SK-N-SH treated with all-trans-retinoic acid at 6 μM for 48 hours (cell line): ENCODE data around the gene CUTA.

Experiments
- ATAC-seq: fragments of 200-7000 bp; cut with Tn5 transposase; 3 replicates; pipeline ENCODE4 v1.9.1; 2020; ENCODE audit warnings: mild to moderate bottlenecking, moderate library complexity
- ARNTL ChIP-seq: fragments of 450-650 bp; formaldehyde crosslinking; IDR thresholded peaks from 2 replicates; pipeline ENCODE4 v1.5.0; 2020; ENCODE audit warnings: low read depth, mild to moderate bottlenecking, moderate library complexity, borderline replicate concordance
- BACH2 ChIP-seq: fragments of 250-450 bp; sonication (Bioruptor Pico); IDR thresholded peaks from 2 replicates; pipeline ENCODE4 v1.9.0; 2021; ENCODE audit warnings: mild to moderate bottlenecking, borderline replicate concordance
- CSDC2 ChIP-seq: fragments of 250-450 bp; sonication (Bioruptor Pico); IDR thresholded peaks from 2 replicates; pipeline ENCODE4 v1.5.0; 2020; ENCODE audit warnings: mild to moderate bottlenecking, moderate library complexity
- CSRNP3 ChIP-seq: fragments of 250-450 bp; sonication (Bioruptor Pico); IDR thresholded peaks from 2 replicates; pipeline ENCODE4 v1.5.1; 2021; ENCODE audit warnings: mild to moderate bottlenecking, moderate library complexity
- ESRRG ChIP-seq: fragments of 250-450 bp; sonication (Bioruptor Pico); IDR thresholded peaks from 2 replicates; pipeline ENCODE4 v1.6.1; 2021; ENCODE audit warnings: mild to moderate bottlenecking
- GLIS3 ChIP-seq: fragments of 250-450 bp; sonication (Bioruptor Pico); IDR thresholded peaks from 2 replicates; pipeline ENCODE4 v1.5.0; 2020; ENCODE audit warnings: mild to moderate bottlenecking, moderate library complexity
- ISL1 ChIP-seq: fragments of 250-450 bp; sonication (Bioruptor Pico); IDR thresholded peaks from 2 replicates; pipeline ENCODE4 v2.1.2; 2022; ENCODE audit warnings: mild to moderate bottlenecking, moderate library complexity
- OSR1 ChIP-seq: fragments of 250-450 bp; sonication (Bioruptor Pico); IDR thresholded peaks from 2 replicates; pipeline ENCODE4 v1.8.0; 2022; ENCODE audit warnings: moderate library complexity, mild to moderate bottlenecking, inconsistent platforms
- PATZ1 ChIP-seq: fragments of 250-450 bp; sonication (Bioruptor Pico); IDR thresholded peaks from 2 replicates; pipeline ENCODE4 v1.8.0; 2020; ENCODE audit warnings: mild to moderate bottlenecking, moderate library complexity, borderline replicate concordance
- PPARA ChIP-seq: fragments of 250-450 bp; sonication (Bioruptor Pico); IDR thresholded peaks from 2 replicates; pipeline ENCODE4 v1.5.0; 2020; ENCODE audit warnings: mild to moderate bottlenecking, borderline replicate concordance
- SNAI2 ChIP-seq: fragments of 250-450 bp; sonication (Bioruptor Pico); IDR thresholded peaks from 2 replicates; pipeline ENCODE4 v1.5.0; 2020; ENCODE audit warnings: mild to moderate bottlenecking, moderate library complexity
- TCF4 ChIP-seq: fragments of 250-450 bp; sonication (Bioruptor Pico); IDR thresholded peaks from 2 replicates; pipeline ENCODE4 v1.8.0; 2021; ENCODE audit warnings: mild to moderate bottlenecking, moderate library complexity, borderline replicate concordance
- TOX ChIP-seq: fragments of 250-450 bp; sonication (Bioruptor Pico); IDR thresholded peaks from 2 replicates; pipeline ENCODE4 v1.8.0; 2021; ENCODE audit warnings: mild to moderate bottlenecking, moderate library complexity, borderline replicate concordance
- ZC3H10 ChIP-seq: fragments of 250-450 bp; sonication (Bioruptor Pico); IDR thresholded peaks from 2 replicates; pipeline ENCODE4 v1.5.1; 2021; ENCODE audit warnings: mild to moderate bottlenecking, moderate library complexity
- ZFP3 ChIP-seq: fragments of 250-450 bp; sonication (Bioruptor Pico); IDR thresholded peaks from 2 replicates; pipeline ENCODE4 v1.5.0; 2020; ENCODE audit warnings: mild to moderate bottlenecking, moderate library complexity
- ZFP30 ChIP-seq: fragments of 450-650 bp; formaldehyde crosslinking; IDR thresholded peaks from 2 replicates; pipeline ENCODE4 v1.5.0; 2022; ENCODE audit warnings: mild to moderate bottlenecking, moderate library complexity
- ZNF70 ChIP-seq: fragments of 450-650 bp; formaldehyde crosslinking; IDR thresholded peaks from 2 replicates; pipeline ENCODE4 v1.5.0; 2020; ENCODE audit warnings: mild to moderate bottlenecking, moderate library complexity
- ZNF8 ChIP-seq: fragments of 450-650 bp; formaldehyde crosslinking; IDR thresholded peaks from 2 replicates; pipeline ENCODE4 v1.5.0; 2020; ENCODE audit warnings: mild to moderate bottlenecking, moderate library complexity
- TF ChIP-seq, protein P1 (sequence below): fragments of 250-450 bp; sonication (Bioruptor Pico); IDR thresholded peaks from 2 replicates; pipeline ENCODE4 v1.5.1; 2020; ENCODE audit warnings: low read depth, mild to moderate bottlenecking, moderate library complexity
- TF ChIP-seq, protein P2 (sequence below): fragments of 250-450 bp; sonication (Bioruptor Pico); IDR thresholded peaks from 2 replicates; pipeline ENCODE4 v1.8.0; 2021; ENCODE audit warnings: low read depth, mild to moderate bottlenecking, moderate library complexity, borderline replicate concordance

Gene CUTA

DNA sequence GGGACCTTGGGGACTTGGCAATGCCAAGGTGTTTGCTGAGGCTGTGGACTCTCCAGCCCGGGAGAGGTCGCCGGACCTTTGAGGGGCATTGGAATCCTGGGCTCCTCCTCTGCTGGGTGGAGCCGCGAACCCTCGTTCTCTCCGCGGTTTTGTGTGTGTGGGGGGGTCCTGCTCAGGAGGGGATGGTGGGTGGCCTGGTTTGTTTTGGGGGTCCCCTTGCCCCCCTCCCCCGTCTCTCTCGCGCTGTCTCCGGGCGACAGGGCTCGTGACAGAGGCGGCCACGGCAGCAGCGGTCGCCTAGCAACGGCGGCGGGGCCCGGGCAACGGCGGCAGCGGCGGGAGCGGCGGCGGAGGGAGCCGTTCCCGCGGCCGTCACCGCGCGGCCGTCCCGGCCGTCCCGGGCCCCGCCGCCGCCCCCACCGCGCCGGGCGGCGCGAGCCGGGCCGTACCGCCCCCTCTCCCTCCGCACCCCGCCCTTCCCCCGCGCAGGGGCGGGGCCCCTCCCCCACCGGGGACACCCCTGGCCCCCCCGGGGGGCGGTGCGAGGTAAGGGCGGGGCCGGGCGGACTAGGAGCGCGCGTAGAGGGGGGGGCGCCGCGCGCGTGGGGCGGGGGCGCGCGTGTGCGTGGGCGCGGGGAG is 9.8 kb upstream of the CUTA start (continued):
- TF ChIP-seq, protein P1, sequence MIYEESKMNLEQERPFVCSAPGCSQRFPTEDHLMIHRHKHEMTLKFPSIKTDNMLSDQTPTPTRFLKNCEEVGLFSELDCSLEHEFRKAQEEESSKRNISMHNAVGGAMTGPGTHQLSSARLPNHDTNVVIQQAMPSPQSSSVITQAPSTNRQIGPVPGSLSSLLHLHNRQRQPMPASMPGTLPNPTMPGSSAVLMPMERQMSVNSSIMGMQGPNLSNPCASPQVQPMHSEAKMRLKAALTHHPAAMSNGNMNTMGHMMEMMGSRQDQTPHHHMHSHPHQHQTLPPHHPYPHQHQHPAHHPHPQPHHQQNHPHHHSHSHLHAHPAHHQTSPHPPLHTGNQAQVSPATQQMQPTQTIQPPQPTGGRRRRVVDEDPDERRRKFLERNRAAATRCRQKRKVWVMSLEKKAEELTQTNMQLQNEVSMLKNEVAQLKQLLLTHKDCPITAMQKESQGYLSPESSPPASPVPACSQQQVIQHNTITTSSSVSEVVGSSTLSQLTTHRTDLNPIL (CRISPR knock-in tag), result no peak
- TF ChIP-seq SNAI2 (CRISPR knock-in tag), result no peak
- TF ChIP-seq BACH2 (CRISPR knock-in tag), result no peak
- TF ChIP-seq CSDC2 (CRISPR knock-in tag), result no peak
- TF ChIP-seq TCF4, result no peak
- TF ChIP-seq CSRNP3 (CRISPR knock-in tag), result no peak
- TF ChIP-seq ZFP3, result no peak

GRCh38 chr6:33426590-33427511 is 8.9 kb upstream of the CUTA start:
- TF ChIP-seq PPARA (CRISPR knock-in tag) (no peak), ZC3H10 (CRISPR knock-in tag) (no peak), OSR1 (CRISPR knock-in tag) (no peak), PATZ1 (CRISPR knock-in tag) (no peak), ARNTL (no peak), ESRRG (CRISPR knock-in tag) (no peak), TCF4 (no peak), ISL1 (CRISPR knock-in tag) (no peak), CSDC2 (CRISPR knock-in tag) (no peak), GLIS3 (CRISPR knock-in tag) (no peak), ZNF8 (CRISPR knock-in tag) (no peak), ZNF70 (CRISPR knock-in tag) (no peak), TOX (CRISPR knock-in tag) (no peak)
- TF ChIP-seq, protein P2, sequence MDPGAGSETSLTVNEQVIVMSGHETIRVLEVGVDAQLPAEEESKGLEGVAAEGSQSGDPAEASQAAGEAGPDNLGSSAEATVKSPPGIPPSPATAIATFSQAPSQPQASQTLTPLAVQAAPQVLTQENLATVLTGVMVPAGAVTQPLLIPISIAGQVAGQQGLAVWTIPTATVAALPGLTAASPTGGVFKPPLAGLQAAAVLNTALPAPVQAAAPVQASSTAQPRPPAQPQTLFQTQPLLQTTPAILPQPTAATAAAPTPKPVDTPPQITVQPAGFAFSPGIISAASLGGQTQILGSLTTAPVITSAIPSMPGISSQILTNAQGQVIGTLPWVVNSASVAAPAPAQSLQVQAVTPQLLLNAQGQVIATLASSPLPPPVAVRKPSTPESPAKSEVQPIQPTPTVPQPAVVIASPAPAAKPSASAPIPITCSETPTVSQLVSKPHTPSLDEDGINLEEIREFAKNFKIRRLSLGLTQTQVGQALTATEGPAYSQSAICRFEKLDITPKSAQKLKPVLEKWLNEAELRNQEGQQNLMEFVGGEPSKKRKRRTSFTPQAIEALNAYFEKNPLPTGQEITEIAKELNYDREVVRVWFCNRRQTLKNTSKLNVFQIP (CRISPR knock-in tag), result no peak
- TF ChIP-seq, protein P1 (CRISPR knock-in tag), result no peak

GRCh38 chr6:33425668-33426577 is 8.0 kb upstream of the CUTA start:
- ATAC-seq, result peak; percentile 80
- TF ChIP-seq, protein P2 (CRISPR knock-in tag), result no peak
- TF ChIP-seq BACH2 (CRISPR knock-in tag) (no peak), SNAI2 (CRISPR knock-in tag) (no peak), CSDC2 (CRISPR knock-in tag) (no peak), GLIS3 (CRISPR knock-in tag) (no peak), ZNF8 (CRISPR knock-in tag) (no peak), ZFP30 (CRISPR knock-in tag) (no peak), ESRRG (CRISPR knock-in tag) (no peak), CSRNP3 (CRISPR knock-in tag) (no peak), ZNF70 (CRISPR knock-in tag) (no peak), ZC3H10 (CRISPR knock-in tag) (no peak), PATZ1 (CRISPR knock-in tag) (no peak)

More at GRCh38 chr6:33426590-33427511, 8.9 kb upstream of the CUTA start:
- ATAC-seq, result peak; percentile 4; the same call in 1 of the 3 replicates
